ENCODE data around the gene SMARCA1. TPM values are rescaled to one million over a fixed set of nuclear protein-coding genes. Genes with fewer than 3 reads are reported as not detected.

The SMARCA1 gene
- total and polyA plus RNA-seq, 10 of the 15 experiments (the other 5 are each of a cell fraction or from before 2014, with no cell fraction given): 0.02 to 0.31 (median 0.08) TPM; not detected in 3

DNA sequence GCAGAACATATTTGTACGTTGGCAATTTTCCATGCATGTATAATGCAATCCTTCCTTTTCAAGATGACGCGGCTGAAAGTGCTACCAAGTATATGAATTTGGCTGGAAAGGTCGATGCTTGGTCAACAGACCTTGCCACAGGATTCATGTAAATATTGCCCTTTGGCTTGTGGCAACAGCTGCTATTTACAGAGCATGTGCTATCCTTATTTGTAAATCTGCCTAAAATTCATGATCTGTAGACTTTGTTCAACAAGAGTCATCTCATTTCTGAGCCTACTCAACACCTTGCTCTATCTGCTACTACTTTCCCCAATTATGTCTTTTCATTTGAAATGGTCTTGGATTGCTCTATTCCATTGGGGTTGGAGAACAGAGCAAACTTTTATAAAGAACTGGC lies 1.9 kb upstream of the SMARCA1 start:
- DNase-seq (ENCODE audit: low read depth, low spot score) (no peak), FAIRE-seq (no peak), ATAC-seq (no peak)
- Histone ChIP-seq H3K4me1 (ENCODE audit: control insufficient read depth, insufficient read depth, low read length) (no peaks in the 10 kb centered on the region), H3K27me3 (replicated peaks in 1 of 2; ENCODE audit: control insufficient read depth in 2 of 2, insufficient read depth in 2 of 2, low read length in 1 of 2) (no peaks in the 10 kb centered on the region; a peak in 1 of 4 replicates), H3K9me3 (replicated peaks; ENCODE audit: control insufficient read depth, insufficient read depth, low read length) (no peaks in the 10 kb centered on the region), H4K20me1 (ENCODE audit: control insufficient read depth, insufficient read depth) (no peaks in the 10 kb centered on the region), H3K79me2 (ENCODE audit: control insufficient read depth, insufficient read depth, low read length) (no peaks in the 10 kb centered on the region), H3K27ac (ENCODE audit: control insufficient read depth, insufficient read depth) (no peak overlapping the region), H3K36me3 (ENCODE audit: control insufficient read depth in 2 of 2, insufficient read depth in 2 of 2, low read length in 1 of 2) (no peaks in the 10 kb centered on the region), H3K4me2 (ENCODE audit: control insufficient read depth, insufficient read depth) (no peak overlapping the region), H2AFZ (ENCODE audit: control insufficient read depth, low read depth, low read length) (no peak overlapping the region), H3K9ac (ENCODE audit: control insufficient read depth, insufficient read depth, low read length) (no peak overlapping the region), H3K4me3 (no peak overlapping the region)
- POLR2A ChIA-PET: no interaction called here
- no TSS peak for BruUV-seq (replicated peaks)
- RAD21 ChIA-PET (ENCODE audit: unreplicated experiment): no interaction called here
- CTCF ChIA-PET: no interaction called here
- in situ Hi-C loops (cut with MboI) (no loop called here), intact Hi-C loops (cut with micrococcal nuclease; ENCODE audit: unreplicated experiment) (no loop called here)
- WGBS (ENCODE audit: insufficient coverage, insufficient replicate concordance, low lambda C conversion rate, missing lambda C conversion rate): 22% methylated on average over 4 of the region's 4 CpGs
- SMC1A ChIA-PET (ENCODE audit: uncharacterized antibody, unreplicated experiment): interaction anchor here (0.9 kb wide), 1 partner anchor 14 kb away, joined by 3 read pairs; no protein-coding TSS in a partner anchor
- no peak for TF ChIP-seq TCF3 (IDR thresholded peaks at IDR 0.05; ENCODE audit: borderline replicate concordance, insufficient read depth, low read depth, low read length)
- TF ChIP-seq SUZ12 (IDR thresholded peaks at IDR 0.05; ENCODE audit: unreplicated experiment): no peak
- TF ChIP-seq, protein P1, sequence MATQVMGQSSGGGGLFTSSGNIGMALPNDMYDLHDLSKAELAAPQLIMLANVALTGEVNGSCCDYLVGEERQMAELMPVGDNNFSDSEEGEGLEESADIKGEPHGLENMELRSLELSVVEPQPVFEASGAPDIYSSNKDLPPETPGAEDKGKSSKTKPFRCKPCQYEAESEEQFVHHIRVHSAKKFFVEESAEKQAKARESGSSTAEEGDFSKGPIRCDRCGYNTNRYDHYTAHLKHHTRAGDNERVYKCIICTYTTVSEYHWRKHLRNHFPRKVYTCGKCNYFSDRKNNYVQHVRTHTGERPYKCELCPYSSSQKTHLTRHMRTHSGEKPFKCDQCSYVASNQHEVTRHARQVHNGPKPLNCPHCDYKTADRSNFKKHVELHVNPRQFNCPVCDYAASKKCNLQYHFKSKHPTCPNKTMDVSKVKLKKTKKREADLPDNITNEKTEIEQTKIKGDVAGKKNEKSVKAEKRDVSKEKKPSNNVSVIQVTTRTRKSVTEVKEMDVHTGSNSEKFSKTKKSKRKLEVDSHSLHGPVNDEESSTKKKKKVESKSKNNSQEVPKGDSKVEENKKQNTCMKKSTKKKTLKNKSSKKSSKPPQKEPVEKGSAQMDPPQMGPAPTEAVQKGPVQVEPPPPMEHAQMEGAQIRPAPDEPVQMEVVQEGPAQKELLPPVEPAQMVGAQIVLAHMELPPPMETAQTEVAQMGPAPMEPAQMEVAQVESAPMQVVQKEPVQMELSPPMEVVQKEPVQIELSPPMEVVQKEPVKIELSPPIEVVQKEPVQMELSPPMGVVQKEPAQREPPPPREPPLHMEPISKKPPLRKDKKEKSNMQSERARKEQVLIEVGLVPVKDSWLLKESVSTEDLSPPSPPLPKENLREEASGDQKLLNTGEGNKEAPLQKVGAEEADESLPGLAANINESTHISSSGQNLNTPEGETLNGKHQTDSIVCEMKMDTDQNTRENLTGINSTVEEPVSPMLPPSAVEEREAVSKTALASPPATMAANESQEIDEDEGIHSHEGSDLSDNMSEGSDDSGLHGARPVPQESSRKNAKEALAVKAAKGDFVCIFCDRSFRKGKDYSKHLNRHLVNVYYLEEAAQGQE (IDR thresholded peaks at IDR 0.05; ENCODE audit: low read depth, low read length): no peak
- TF ChIP-seq, protein P2, sequence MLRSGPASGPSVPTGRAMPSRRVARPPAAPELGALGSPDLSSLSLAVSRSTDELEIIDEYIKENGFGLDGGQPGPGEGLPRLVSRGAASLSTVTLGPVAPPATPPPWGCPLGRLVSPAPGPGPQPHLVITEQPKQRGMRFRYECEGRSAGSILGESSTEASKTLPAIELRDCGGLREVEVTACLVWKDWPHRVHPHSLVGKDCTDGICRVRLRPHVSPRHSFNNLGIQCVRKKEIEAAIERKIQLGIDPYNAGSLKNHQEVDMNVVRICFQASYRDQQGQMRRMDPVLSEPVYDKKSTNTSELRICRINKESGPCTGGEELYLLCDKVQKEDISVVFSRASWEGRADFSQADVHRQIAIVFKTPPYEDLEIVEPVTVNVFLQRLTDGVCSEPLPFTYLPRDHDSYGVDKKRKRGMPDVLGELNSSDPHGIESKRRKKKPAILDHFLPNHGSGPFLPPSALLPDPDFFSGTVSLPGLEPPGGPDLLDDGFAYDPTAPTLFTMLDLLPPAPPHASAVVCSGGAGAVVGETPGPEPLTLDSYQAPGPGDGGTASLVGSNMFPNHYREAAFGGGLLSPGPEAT (IDR thresholded peaks at IDR 0.05; ENCODE audit: low read depth): no peak
- no peak for TF ChIP-seq NFYB (IDR thresholded peaks at IDR 0.05; ENCODE audit: insufficient read depth, low read depth, low read length)
- no peak for TF ChIP-seq TAF1 (IDR thresholded peaks at IDR 0.05; ENCODE audit: borderline replicate concordance, low read depth, low read length)
- no peak for TF ChIP-seq SPI1 (IDR thresholded peaks at IDR 0.05; ENCODE audit: borderline replicate concordance, insufficient read depth, low read depth, low read length)
- no peak for TF ChIP-seq FOXM1 (IDR thresholded peaks at IDR 0.05; ENCODE audit: low read depth, low read length)
- TF ChIP-seq, protein P3, sequence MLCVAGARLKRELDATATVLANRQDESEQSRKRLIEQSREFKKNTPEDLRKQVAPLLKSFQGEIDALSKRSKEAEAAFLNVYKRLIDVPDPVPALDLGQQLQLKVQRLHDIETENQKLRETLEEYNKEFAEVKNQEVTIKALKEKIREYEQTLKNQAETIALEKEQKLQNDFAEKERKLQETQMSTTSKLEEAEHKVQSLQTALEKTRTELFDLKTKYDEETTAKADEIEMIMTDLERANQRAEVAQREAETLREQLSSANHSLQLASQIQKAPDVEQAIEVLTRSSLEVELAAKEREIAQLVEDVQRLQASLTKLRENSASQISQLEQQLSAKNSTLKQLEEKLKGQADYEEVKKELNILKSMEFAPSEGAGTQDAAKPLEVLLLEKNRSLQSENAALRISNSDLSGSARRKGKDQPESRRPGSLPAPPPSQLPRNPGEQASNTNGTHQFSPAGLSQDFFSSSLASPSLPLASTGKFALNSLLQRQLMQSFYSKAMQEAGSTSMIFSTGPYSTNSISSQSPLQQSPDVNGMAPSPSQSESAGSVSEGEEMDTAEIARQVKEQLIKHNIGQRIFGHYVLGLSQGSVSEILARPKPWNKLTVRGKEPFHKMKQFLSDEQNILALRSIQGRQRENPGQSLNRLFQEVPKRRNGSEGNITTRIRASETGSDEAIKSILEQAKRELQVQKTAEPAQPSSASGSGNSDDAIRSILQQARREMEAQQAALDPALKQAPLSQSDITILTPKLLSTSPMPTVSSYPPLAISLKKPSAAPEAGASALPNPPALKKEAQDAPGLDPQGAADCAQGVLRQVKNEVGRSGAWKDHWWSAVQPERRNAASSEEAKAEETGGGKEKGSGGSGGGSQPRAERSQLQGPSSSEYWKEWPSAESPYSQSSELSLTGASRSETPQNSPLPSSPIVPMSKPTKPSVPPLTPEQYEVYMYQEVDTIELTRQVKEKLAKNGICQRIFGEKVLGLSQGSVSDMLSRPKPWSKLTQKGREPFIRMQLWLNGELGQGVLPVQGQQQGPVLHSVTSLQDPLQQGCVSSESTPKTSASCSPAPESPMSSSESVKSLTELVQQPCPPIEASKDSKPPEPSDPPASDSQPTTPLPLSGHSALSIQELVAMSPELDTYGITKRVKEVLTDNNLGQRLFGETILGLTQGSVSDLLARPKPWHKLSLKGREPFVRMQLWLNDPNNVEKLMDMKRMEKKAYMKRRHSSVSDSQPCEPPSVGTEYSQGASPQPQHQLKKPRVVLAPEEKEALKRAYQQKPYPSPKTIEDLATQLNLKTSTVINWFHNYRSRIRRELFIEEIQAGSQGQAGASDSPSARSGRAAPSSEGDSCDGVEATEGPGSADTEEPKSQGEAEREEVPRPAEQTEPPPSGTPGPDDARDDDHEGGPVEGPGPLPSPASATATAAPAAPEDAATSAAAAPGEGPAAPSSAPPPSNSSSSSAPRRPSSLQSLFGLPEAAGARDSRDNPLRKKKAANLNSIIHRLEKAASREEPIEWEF (IDR thresholded peaks at IDR 0.05; ENCODE audit: insufficient replicate concordance, low read depth, low read length): no peak
- no peak for TF ChIP-seq SREBF2 (IDR thresholded peaks at IDR 0.05; ENCODE audit: low read length)
- TF ChIP-seq, protein P4, sequence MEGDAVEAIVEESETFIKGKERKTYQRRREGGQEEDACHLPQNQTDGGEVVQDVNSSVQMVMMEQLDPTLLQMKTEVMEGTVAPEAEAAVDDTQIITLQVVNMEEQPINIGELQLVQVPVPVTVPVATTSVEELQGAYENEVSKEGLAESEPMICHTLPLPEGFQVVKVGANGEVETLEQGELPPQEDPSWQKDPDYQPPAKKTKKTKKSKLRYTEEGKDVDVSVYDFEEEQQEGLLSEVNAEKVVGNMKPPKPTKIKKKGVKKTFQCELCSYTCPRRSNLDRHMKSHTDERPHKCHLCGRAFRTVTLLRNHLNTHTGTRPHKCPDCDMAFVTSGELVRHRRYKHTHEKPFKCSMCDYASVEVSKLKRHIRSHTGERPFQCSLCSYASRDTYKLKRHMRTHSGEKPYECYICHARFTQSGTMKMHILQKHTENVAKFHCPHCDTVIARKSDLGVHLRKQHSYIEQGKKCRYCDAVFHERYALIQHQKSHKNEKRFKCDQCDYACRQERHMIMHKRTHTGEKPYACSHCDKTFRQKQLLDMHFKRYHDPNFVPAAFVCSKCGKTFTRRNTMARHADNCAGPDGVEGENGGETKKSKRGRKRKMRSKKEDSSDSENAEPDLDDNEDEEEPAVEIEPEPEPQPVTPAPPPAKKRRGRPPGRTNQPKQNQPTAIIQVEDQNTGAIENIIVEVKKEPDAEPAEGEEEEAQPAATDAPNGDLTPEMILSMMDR (IDR thresholded peaks at IDR 0.05 in 2 of 3, conservative IDR thresholded peaks at IDR 0.05 in 1 of 3; ENCODE audit: control insufficient read depth in 2 of 3, extremely low read depth in 1 of 3, insufficient read depth in 1 of 3, low read depth in 3 of 3, low read length in 3 of 3): no peak

All from GM12878 (cell line).